CD14-positive monocyte (primary cell): Measurements from ENCODE around the gene PATZ1. TPM values are rescaled to one million over a fixed set of nuclear protein-coding genes. Genes with fewer than 3 reads are reported as not detected.

Source experiments
- DNase-seq, 3 donors: peaks; one replicate each; pipeline ENCODE4 v3.0.0-alpha.2; 2011 to 2022
- H2AFZ ChIP-seq: 2 replicates; pipeline ENCODE4 v1.6.0; 2012; ENCODE audit warnings: mild to moderate bottlenecking, low read depth, low read length, inconsistent platforms; ENCODE audit not compliant: insufficient read depth, poor library complexity, severe bottlenecking
- H3K27ac ChIP-seq, 2 donors: 1 replicate in 1 of 2; 2 replicates in 1 of 2; pipeline ENCODE4 v1.5.1; 2012 to 2013; ENCODE audit warnings: low read length in 2 of 2, control low read depth in 1 of 2, inconsistent platforms in 1 of 2, low read depth in 1 of 2, mild to moderate bottlenecking in 1 of 2
- H3K27me3 ChIP-seq, 2 donors: one replicate each; pipeline versions ENCODE4 v1.6.0 to v1.6.1; 2011 to 2013; ENCODE audit warnings: low read length in 2 of 2; ENCODE audit not compliant: control insufficient read depth in 2 of 2, insufficient read depth in 2 of 2
- H3K36me3 ChIP-seq, 2 donors: replicated peaks in 1 of 2; 1 replicate in 1 of 2; 2 replicates in 1 of 2; pipeline versions ENCODE4 v1.5.1 to v1.6.1; 2012 to 2013; ENCODE audit warnings: low read length in 2 of 2, control low read depth in 1 of 2, inconsistent platforms in 1 of 2, mild to moderate bottlenecking in 1 of 2; ENCODE audit not compliant: insufficient read depth in 2 of 2, control insufficient read depth in 1 of 2
- H3K4me1 ChIP-seq, 2 donors: 1 replicate in 1 of 2; 2 replicates in 1 of 2; pipeline versions ENCODE4 v1.5.1 to v1.6.1; 2012 to 2013; ENCODE audit warnings: low read length in 2 of 2, control low read depth in 1 of 2, inconsistent platforms in 1 of 2, mild to moderate bottlenecking in 1 of 2, moderate library complexity in 1 of 2; ENCODE audit not compliant: insufficient read depth in 2 of 2, control insufficient read depth in 1 of 2
- H3K4me2 ChIP-seq: replicated peaks from 2 replicates; pipeline ENCODE3; 2012; ENCODE audit warnings: low read length, moderate library complexity, mild to moderate bottlenecking; ENCODE audit not compliant: poor library complexity, severe bottlenecking; ENCODE audit errors: extremely low read depth
- H3K4me3 ChIP-seq, 3 experiments: fragments of 200-600 bp in 1 of 3; sonication (generic) in 1 of 3; replicated peaks in 1 of 3; 1 replicate in 2 of 3; 2 replicates in 1 of 3; pipeline ENCODE4 v1.5.1; 2011 to 2013; ENCODE audit warnings: low read length in 3 of 3, mild to moderate bottlenecking in 3 of 3, control low read depth in 2 of 3, low read depth in 2 of 3, inconsistent platforms in 1 of 3, moderate library complexity in 1 of 3
- H3K79me2 ChIP-seq: 2 replicates; pipeline ENCODE4 v1.6.0; 2012; ENCODE audit warnings: mild to moderate bottlenecking, control low read depth, inconsistent platforms, low read length, moderate library complexity; ENCODE audit not compliant: insufficient read depth
- H3K9ac ChIP-seq: 2 replicates; pipeline ENCODE4 v1.6.0; 2017; ENCODE audit warnings: low read length, mild to moderate bottlenecking; ENCODE audit not compliant: insufficient read depth, poor library complexity, severe bottlenecking
- H3K9me3 ChIP-seq, 2 donors: replicated peaks in 1 of 2; 1 replicate in 1 of 2; 2 replicates in 1 of 2; pipeline versions ENCODE4 v1.5.1 to v1.6.1; 2012 to 2013; ENCODE audit warnings: low read length in 2 of 2, control low read depth in 1 of 2; ENCODE audit not compliant: control insufficient read depth in 1 of 2, insufficient read depth in 1 of 2
- H4K20me1 ChIP-seq: 2 replicates; pipeline ENCODE4 v1.6.0; 2012; ENCODE audit warnings: mild to moderate bottlenecking, low read length, control low read depth, moderate library complexity; ENCODE audit not compliant: insufficient read depth
- H3K27ac Mint-ChIP-seq, 7 donors: one replicate each; pipeline ENCODE4 v1.8.0; 2020; ENCODE audit warnings: mild to moderate bottlenecking in 7 of 7, mixed read lengths in 7 of 7, moderate library complexity in 6 of 7, inconsistent platforms in 2 of 7
- H3K27me3 Mint-ChIP-seq, 3 donors: one replicate each; pipeline ENCODE4 v1.8.0; 2021 to 2022; ENCODE audit warnings: low read depth in 3 of 3, mild to moderate bottlenecking in 3 of 3, mixed read lengths in 3 of 3, moderate library complexity in 3 of 3, inconsistent platforms in 1 of 3
- H3K36me3 Mint-ChIP-seq, 2 donors: one replicate each; pipeline ENCODE4 v1.8.0; 2020; ENCODE audit warnings: mixed read lengths in 2 of 2, inconsistent platforms in 1 of 2, mild to moderate bottlenecking in 1 of 2
- H3K4me1 Mint-ChIP-seq: one replicate; pipeline ENCODE4 v1.8.0; 2020; ENCODE audit warnings: mild to moderate bottlenecking, mixed read lengths
- H3K4me3 Mint-ChIP-seq, 2 donors: one replicate each; pipeline ENCODE4 v1.8.0; 2020; ENCODE audit warnings: mild to moderate bottlenecking in 2 of 2, mixed read lengths in 2 of 2, moderate library complexity in 1 of 2
- H3K9me3 Mint-ChIP-seq, 7 donors: one replicate each; pipeline ENCODE4 v1.8.0; 2020 to 2022; ENCODE audit warnings: mixed read lengths in 7 of 7, mild to moderate bottlenecking in 6 of 7, moderate library complexity in 6 of 7, inconsistent platforms in 2 of 7
- WGBS: methylation state at CpG from one replicate; pipeline ENCODE4 v1.1.5; 2013; ENCODE audit warnings: missing lambda C conversion rate; ENCODE audit not compliant: insufficient coverage; 5-methylcytosine and 5-hydroxymethylcytosine counted together
- intact Hi-C, 2 donors: fragments of 100-400 bp; cut with micrococcal nuclease; formaldehyde crosslinking; loops; one replicate each; pipeline versions ENCODE4 v1.15.0 to v1.15.1; 2023
- polyA plus RNA-seq, 3 donors: library from polyadenylated mRNA; depleted of rRNA in 1 of 3; unstranded in 2 of 3; stranded (reverse) in 1 of 3; fragments of 300-500 nt in 2 of 3; fragments of >200 nt in 1 of 3; fragmentation: Illumina TruSeq in 2 of 3; gene quantifications; 1 replicate in 2 of 3; 2 replicates in 1 of 3; pipeline ENCODE4 v1.2.3, GENCODE V29; 2012 to 2021
- TF ChIP-seq, protein P1 (sequence below): fragments of 200-600 bp; IDR thresholded peaks from one replicate; pipeline ENCODE4 v1.8.0; 2022; ENCODE audit warnings: antibody characterized with exemption, mild to moderate bottlenecking

The PATZ1 gene
- polyA plus RNA-seq, 3 donors, result 1.8 to 10.7 (median 2.0) TPM

GRCh38 chr22:31340765-31341247 lies 5.3 kb downstream of the PATZ1 start:
- Histone ChIP-seq H3K9ac (no peak overlapping the region), H4K20me1 (peaks cover 88% of the 10 kb centered on the region), H3K27ac (no peak overlapping the region), H3K4me1 (peaks cover 26 to 32% of the 10 kb centered on the region in 2 donors), H3K4me3 (no peak overlapping the region), H3K27me3 (no peaks in the 10 kb centered on the region), H3K9me3 (no peaks in the 10 kb centered on the region), H3K36me3 (peaks cover 59 to 65% of the 10 kb centered on the region in 2 donors), H3K4me2 (no peak overlapping the region), H2AFZ (no peak overlapping the region), H3K79me2 (peaks cover 65% of the 10 kb centered on the region)
- no CpG with 5 or more reads among the region's 2 CpGs for WGBS
- Mint-ChIP-seq H3K36me3 (peaks cover 63 to 76% of the 10 kb centered on the region in 2 donors), H3K9me3 (no peaks in the 10 kb centered on the region), H3K27me3 (peaks cover 0 to 2% (median 1%) of the 10 kb centered on the region in 3 donors), H3K4me1 (peaks cover 49% of the 10 kb centered on the region), H3K27ac (peak overlapping the region in 3 of 7 donors; percentile 52 to 70 (median 61)), H3K4me3 (no peak overlapping the region)
- intact Hi-C loops, result loop anchor here in 1 of 2 donors (10.0 kb wide), 1 partner anchor 294 kb away; no protein-coding TSS in a partner anchor
- TF ChIP-seq, protein P1, sequence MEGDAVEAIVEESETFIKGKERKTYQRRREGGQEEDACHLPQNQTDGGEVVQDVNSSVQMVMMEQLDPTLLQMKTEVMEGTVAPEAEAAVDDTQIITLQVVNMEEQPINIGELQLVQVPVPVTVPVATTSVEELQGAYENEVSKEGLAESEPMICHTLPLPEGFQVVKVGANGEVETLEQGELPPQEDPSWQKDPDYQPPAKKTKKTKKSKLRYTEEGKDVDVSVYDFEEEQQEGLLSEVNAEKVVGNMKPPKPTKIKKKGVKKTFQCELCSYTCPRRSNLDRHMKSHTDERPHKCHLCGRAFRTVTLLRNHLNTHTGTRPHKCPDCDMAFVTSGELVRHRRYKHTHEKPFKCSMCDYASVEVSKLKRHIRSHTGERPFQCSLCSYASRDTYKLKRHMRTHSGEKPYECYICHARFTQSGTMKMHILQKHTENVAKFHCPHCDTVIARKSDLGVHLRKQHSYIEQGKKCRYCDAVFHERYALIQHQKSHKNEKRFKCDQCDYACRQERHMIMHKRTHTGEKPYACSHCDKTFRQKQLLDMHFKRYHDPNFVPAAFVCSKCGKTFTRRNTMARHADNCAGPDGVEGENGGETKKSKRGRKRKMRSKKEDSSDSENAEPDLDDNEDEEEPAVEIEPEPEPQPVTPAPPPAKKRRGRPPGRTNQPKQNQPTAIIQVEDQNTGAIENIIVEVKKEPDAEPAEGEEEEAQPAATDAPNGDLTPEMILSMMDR, result no peak
- no peak for DNase-seq

- H3K4me3 ChIP-seq, result no peak overlapping the region
- peaks cover 64 to 70% of the 10 kb centered on the region in 2 donors for H3K36me3 ChIP-seq
- peak overlapping the region in 1 of 7 donors; percentile 56 for H3K27ac Mint-ChIP-seq
- peaks cover 25 to 29% of the 10 kb centered on the region in 2 donors for H3K4me1 ChIP-seq
- H3K79me2 ChIP-seq, result peaks cover 61% of the 10 kb centered on the region
- TF ChIP-seq, protein P1, result no peak
- intact Hi-C loops, result loop anchor here in 1 of 2 donors (10.0 kb wide), 1 partner anchor 294 kb away; no protein-coding TSS in a partner anchor
- H2AFZ ChIP-seq, result no peak overlapping the region
- H3K27ac ChIP-seq, result no peak overlapping the region
- no peak for DNase-seq
- H3K9me3 Mint-ChIP-seq, result no peaks in the 10 kb centered on the region
- H3K27me3 Mint-ChIP-seq, result peaks cover 0 to 2% (median 1%) of the 10 kb centered on the region in 3 donors
- no peaks in the 10 kb centered on the region for H3K9me3 ChIP-seq
- no peak overlapping the region for H3K4me2 ChIP-seq
- H4K20me1 ChIP-seq, result peaks cover 85% of the 10 kb centered on the region
- peaks cover 67 to 80% of the 10 kb centered on the region in 2 donors for H3K36me3 Mint-ChIP-seq
- no peak overlapping the region for H3K4me3 Mint-ChIP-seq
- no peaks in the 10 kb centered on the region for H3K27me3 ChIP-seq
- 100% methylated on average over 1 of the region's 6 CpGs for whole genome bisulfite sequencing
- no peak overlapping the region for H3K9ac ChIP-seq
- H3K4me1 Mint-ChIP-seq, result peaks cover 48% of the 10 kb centered on the region
Observed at GRCh38 chr22:31340360-31340759, 5.8 kb downstream of the PATZ1 start.
